Trophoblast cell (in vitro differentiated cells and primary cell): ENCODE data around the gene TSPAN31.

Experiments
- DNase-seq, 2 donors: peaks; one replicate each; pipeline ENCODE4 v3.0.0-alpha.2; 2016
- H2AFZ ChIP-seq: 2 replicates; pipeline ENCODE4 v1.6.1; 2013; ENCODE audit warnings: low read length, moderate library complexity, mild to moderate bottlenecking; ENCODE audit not compliant: insufficient read depth, poor library complexity
- H2AK5ac ChIP-seq: 2 replicates; pipeline ENCODE4 v1.6.1; 2013; ENCODE audit warnings: mild to moderate bottlenecking, low read length
- H2BK120ac ChIP-seq: 2 replicates; pipeline ENCODE4 v1.6.1; 2013; ENCODE audit warnings: low read length, mild to moderate bottlenecking, moderate library complexity; ENCODE audit not compliant: insufficient read depth, poor library complexity
- H2BK12ac ChIP-seq: 2 replicates; pipeline ENCODE4 v1.6.1; 2013; ENCODE audit warnings: mild to moderate bottlenecking, low read length, moderate library complexity
- H2BK5ac ChIP-seq: 2 replicates; pipeline ENCODE4 v1.6.1; 2013; ENCODE audit warnings: low read length, low read depth, moderate library complexity, mild to moderate bottlenecking; ENCODE audit not compliant: poor library complexity
- H3K14ac ChIP-seq: 2 replicates; pipeline ENCODE4 v1.6.1; 2013; ENCODE audit warnings: mild to moderate bottlenecking, low read length
- H3K18ac ChIP-seq: 2 replicates; pipeline ENCODE4 v1.6.1; 2013; ENCODE audit warnings: mild to moderate bottlenecking, low read length
- H3K23ac ChIP-seq: 2 replicates; pipeline ENCODE4 v1.6.1; 2013; ENCODE audit warnings: low read length
- H3K27ac ChIP-seq: 2 replicates; pipeline ENCODE4 v1.5.1; 2013; ENCODE audit warnings: low read depth, mild to moderate bottlenecking, inconsistent platforms, low read length, moderate library complexity
- H3K27me3 ChIP-seq: 2 replicates; pipeline ENCODE4 v1.6.1; 2013; ENCODE audit warnings: inconsistent platforms, mild to moderate bottlenecking, low read length, moderate library complexity; ENCODE audit not compliant: insufficient read depth
- H3K36me3 ChIP-seq, 2 experiments: 1 replicate in 1 of 2; 2 replicates in 1 of 2; pipeline ENCODE4 v1.6.1; 2013; ENCODE audit warnings: low read length in 2 of 2, mild to moderate bottlenecking in 2 of 2, moderate library complexity in 1 of 2; ENCODE audit not compliant: insufficient read depth in 2 of 2, control insufficient read depth in 1 of 2
- H3K4ac ChIP-seq: 2 replicates; pipeline ENCODE4 v1.6.1; 2013; ENCODE audit warnings: low read depth, mild to moderate bottlenecking, low read length, moderate library complexity
- H3K4me1 ChIP-seq, 2 experiments: 1 replicate in 1 of 2; 2 replicates in 1 of 2; pipeline ENCODE4 v1.6.1; 2013; ENCODE audit warnings: low read length in 2 of 2, mild to moderate bottlenecking in 2 of 2, moderate library complexity in 1 of 2; ENCODE audit not compliant: insufficient read depth in 2 of 2, control insufficient read depth in 1 of 2
- H3K4me2 ChIP-seq: 2 replicates; pipeline ENCODE4 v1.6.1; 2013; ENCODE audit warnings: inconsistent platforms, mild to moderate bottlenecking, low read length, moderate library complexity
- H3K4me3 ChIP-seq: 2 replicates; pipeline ENCODE4 v1.5.1; 2013; ENCODE audit warnings: mild to moderate bottlenecking, low read depth, low read length, inconsistent platforms
- H3K79me1 ChIP-seq: one replicate; pipeline ENCODE4 v1.6.1; 2013; ENCODE audit warnings: low read length
- H3K79me2 ChIP-seq: 2 replicates; pipeline ENCODE4 v1.6.1; 2013; ENCODE audit warnings: low read length, mild to moderate bottlenecking; ENCODE audit not compliant: control insufficient read depth, insufficient read depth, poor library complexity
- H3K9ac ChIP-seq: 2 replicates; pipeline ENCODE4 v1.6.1; 2013; ENCODE audit warnings: mild to moderate bottlenecking, low read length
- H3K9me3 ChIP-seq: 2 replicates; pipeline ENCODE4 v1.6.1; 2013; ENCODE audit warnings: low read depth, mild to moderate bottlenecking, control low read depth, inconsistent platforms, low read length; ENCODE audit not compliant: insufficient read depth
- H4K12ac ChIP-seq: 2 replicates; pipeline ENCODE4 v1.6.1; 2013; ENCODE audit warnings: low read depth, mild to moderate bottlenecking, low read length, moderate library complexity
- H4K8ac ChIP-seq: 2 replicates; pipeline ENCODE4 v1.6.1; 2013; ENCODE audit warnings: low read depth, mild to moderate bottlenecking, low read length, moderate library complexity
- H4K91ac ChIP-seq: one replicate; pipeline ENCODE4 v1.6.1; 2013; ENCODE audit warnings: low read depth, mild to moderate bottlenecking, low read length, moderate library complexity
- WGBS: extraction: QIAGEN DNeasy Blood & Tissue Kit; methylation state at CpG from one replicate; pipeline ENCODE4 v1.1.7; 2013; ENCODE audit warnings: missing lambda C conversion rate; ENCODE audit not compliant: insufficient read length, insufficient coverage; ENCODE audit errors: extremely low coverage; 5-methylcytosine and 5-hydroxymethylcytosine counted together

Gene TSPAN31

GRCh38 chr12:57797933-57798332 lies 53.1 kb downstream of the TSPAN31 start:
- H2BK120ac ChIP-seq: no peak overlapping the region
- no CpG with 5 or more reads among the region's 1 CpG for WGBS
- no peak overlapping the region for H3K14ac ChIP-seq
- H3K27ac ChIP-seq: no peak overlapping the region
- H3K79me1 ChIP-seq: no peaks in the 10 kb centered on the region
- H3K4me2 ChIP-seq: no peak overlapping the region
- H2AFZ ChIP-seq: no peak overlapping the region
- no peak for DNase-seq
- no peak overlapping the region for H3K4ac ChIP-seq
- no peak overlapping the region for H4K12ac ChIP-seq
- H3K36me3 ChIP-seq: peaks cover 10 to 23% of the 10 kb centered on the region in 2 experiments
- no peak overlapping the region for H2AK5ac ChIP-seq
- no peaks in the 10 kb centered on the region for H3K27me3 ChIP-seq
- no peaks in the 10 kb centered on the region for H3K4me1 ChIP-seq
- no peak overlapping the region for H2BK5ac ChIP-seq
- H4K91ac ChIP-seq: no peak overlapping the region
- H4K8ac ChIP-seq: no peak overlapping the region
- H3K9me3 ChIP-seq: no peaks in the 10 kb centered on the region
- no peak overlapping the region for H3K23ac ChIP-seq
- H3K18ac ChIP-seq: no peak overlapping the region
- H2BK12ac ChIP-seq: no peak overlapping the region
- H3K4me3 ChIP-seq: no peak overlapping the region
- no peaks in the 10 kb centered on the region for H3K79me2 ChIP-seq
- H3K9ac ChIP-seq: no peak overlapping the region
